ENCODE data around the gene SYNGR2.

DNA sequence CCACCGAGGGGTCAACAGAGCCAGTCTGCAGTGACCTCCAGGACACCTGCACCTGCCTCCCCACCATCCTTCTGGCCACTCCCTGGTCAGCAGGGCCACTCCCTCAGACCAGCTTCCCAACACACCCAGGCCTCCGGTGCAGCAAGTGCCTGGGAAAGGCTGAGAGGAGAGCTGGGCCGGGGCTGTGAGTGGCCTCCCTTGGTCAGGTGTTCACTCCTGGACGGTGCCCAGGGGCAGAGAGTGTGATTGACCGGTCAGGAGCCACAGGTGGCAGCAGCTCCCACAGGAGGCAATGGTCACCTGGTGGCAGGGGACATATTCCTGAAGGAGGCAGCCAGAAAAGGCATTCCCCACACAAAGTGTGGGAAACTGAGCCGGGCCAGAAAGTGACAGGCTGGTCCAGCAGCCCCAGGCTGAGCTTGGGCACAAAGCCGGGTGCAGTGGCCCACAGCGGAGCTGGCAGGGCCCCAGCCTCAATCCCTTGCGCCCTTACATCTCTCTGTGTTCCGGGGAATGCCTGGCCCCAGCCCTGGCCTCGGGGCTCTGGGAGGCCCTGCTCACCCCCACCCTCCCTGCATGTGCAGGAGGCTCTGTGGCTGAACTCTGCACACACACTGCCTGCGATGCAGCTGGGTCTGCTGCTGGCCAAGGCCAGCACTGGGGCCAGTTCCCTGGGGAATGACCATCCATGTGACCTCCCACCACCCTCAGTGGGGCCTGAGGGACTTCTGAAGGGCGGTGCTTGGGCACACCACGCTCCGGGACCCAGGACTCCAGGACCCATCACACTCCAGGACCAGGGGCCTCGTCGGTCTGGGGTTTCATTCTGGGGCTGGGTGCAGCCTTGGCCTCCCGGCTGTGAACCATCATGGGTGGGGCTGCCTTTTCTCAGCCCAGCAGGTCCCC is 23.4 kb upstream of the SYNGR2 start:
- no peak for TF ChIP-seq POLR2AphosphoS2 (IDR thresholded peaks at IDR 0.05; ENCODE audit: low read length)
- no peak for TF ChIP-seq POLR2B (IDR thresholded peaks at IDR 0.05; ENCODE audit: low read depth, partially characterized antibody)
- TF ChIP-seq KLF1 (tag; IDR thresholded peaks at IDR 0.05) = no peak
- TF ChIP-seq FOXA3 (CRISPR knock-in tag; conservative IDR thresholded peaks at IDR 0.05 in 1 of 2, IDR thresholded peaks at IDR 0.05 in 1 of 2) = no peak
- no peak for TF ChIP-seq NFE2 (IDR thresholded peaks at IDR 0.05; ENCODE audit: low read depth)

Data from K562 (cell line).